OCI-LY7 (cell line): ENCODE data around the gene CBX2. TPM values are rescaled to one million over a fixed set of nuclear protein-coding genes. Genes with fewer than 3 reads are reported as not detected.

Experiments used
- BruUV-seq: library from RNA; stranded (reverse); fragments of 400-500 nt; replicated peaks from 2 replicates; lab custom pipeline; 2021; lab: Mats Ljungman, UMichigan
- CTCF ChIA-PET: fragments of 300-600 bp; sonication (Branson Sonifier 250); formaldehyde crosslinking; loops from one replicate; lab custom pipeline; 2022; ENCODE audit warnings: antibody characterized with exemption; ENCODE audit not compliant: unreplicated experiment; lab: Charles Lee
- POLR2A ChIA-PET: fragments of 300-600 bp; sonication (Branson Sonifier 250); formaldehyde crosslinking; loops from one replicate; lab custom pipeline; 2022; ENCODE audit warnings: antibody characterized with exemption; lab: Charles Lee
- DNase-seq: peaks from one replicate; pipeline ENCODE4 v3.0.0-alpha.2; 2015; ENCODE audit warnings: low spot score
- H2AFZ ChIP-seq: fragments of 200-600 bp; sonication (generic), shearing (Covaris generic); 2 replicates; pipeline ENCODE4 v1.6.1; 2014; ENCODE audit warnings: mild to moderate bottlenecking, antibody characterized with exemption, low read length, moderate library complexity
- H3K27ac ChIP-seq: fragments of 200-600 bp; sonication (generic); 2 replicates; pipeline ENCODE4 v1.5.1; 2014; ENCODE audit warnings: mixed run types, low read depth, mild to moderate bottlenecking, moderate library complexity, low read length, inconsistent platforms; ENCODE audit not compliant: poor library complexity, severe bottlenecking
- H3K36me3 ChIP-seq: fragments of 200-600 bp; sonication (generic); 2 replicates; pipeline ENCODE4 v1.6.1; 2014; ENCODE audit warnings: mild to moderate bottlenecking, antibody characterized with exemption, low read length, moderate library complexity, mixed read lengths; ENCODE audit not compliant: insufficient read depth
- H3K4me1 ChIP-seq: fragments of 200-600 bp; sonication (generic); 2 replicates; pipeline ENCODE4 v1.5.1; 2014; ENCODE audit warnings: mild to moderate bottlenecking, low read length; ENCODE audit not compliant: insufficient read depth, poor library complexity, severe bottlenecking
- H3K4me2 ChIP-seq: fragments of 200-600 bp; sonication (generic); 2 replicates; pipeline ENCODE4 v1.6.1; 2014; ENCODE audit warnings: mild to moderate bottlenecking, low read length
- H3K4me3 ChIP-seq: fragments of 200-600 bp; sonication (generic); 2 replicates; pipeline ENCODE4 v1.5.1; 2014; ENCODE audit warnings: mild to moderate bottlenecking, low read depth, low read length; ENCODE audit not compliant: poor library complexity, severe bottlenecking
- H3K79me2 ChIP-seq: fragments of 200-600 bp; sonication (generic); 2 replicates; pipeline ENCODE4 v1.6.1; 2016; ENCODE audit warnings: low read depth, mild to moderate bottlenecking, low read length, moderate library complexity, mixed read lengths; ENCODE audit not compliant: insufficient read depth
- H3K9me2 ChIP-seq: fragments of 200-600 bp; sonication (generic); 2 replicates; pipeline ENCODE4 v1.6.1; 2016; ENCODE audit warnings: mild to moderate bottlenecking, low read length, mixed read lengths; ENCODE audit not compliant: insufficient read depth
- H3K9me3 ChIP-seq: fragments of 200-600 bp; sonication (generic); 2 replicates; pipeline ENCODE4 v1.6.1; 2014; ENCODE audit warnings: mild to moderate bottlenecking, mixed run types, low read length, mixed read lengths
- H4K20me1 ChIP-seq: fragments of 200-600 bp; sonication (generic); 2 replicates; pipeline ENCODE4 v1.6.1; 2014; ENCODE audit warnings: mild to moderate bottlenecking, antibody characterized with exemption, low read length, moderate library complexity, mixed read lengths; ENCODE audit not compliant: insufficient read depth
- EZH2phosphoT487 ChIP-seq: fragments of 200-600 bp; sonication (generic); IDR thresholded peaks from 2 replicates; pipeline ENCODE4 v1.6.1; 2018; ENCODE audit warnings: low read depth, borderline replicate concordance, mild to moderate bottlenecking, mixed run types, antibody characterized with exemption, low read length, moderate library complexity, mixed read lengths
- intact Hi-C: fragments of 100-400 bp; cut with micrococcal nuclease; formaldehyde crosslinking; loops from one replicate; pipeline ENCODE4 v1.10.0; 2022; ENCODE audit not compliant: unreplicated experiment
- total RNA-seq, 2 experiments: library from RNA; depleted of rRNA in 1 of 2; stranded (reverse); fragments of >200 nt in 1 of 2; shearing (Covaris generic) in 1 of 2; gene quantifications; 2 replicates each; pipeline ENCODE4 v1.2.3, GENCODE V29; 2014 to 2022
- TF ChIP-seq, protein P1 (sequence below): fragments of 200-600 bp; sonication (generic); conservative IDR thresholded peaks from 2 replicates; pipeline ENCODE4 v1.5.1; 2014; ENCODE audit warnings: mild to moderate bottlenecking, antibody characterized with exemption, low read length, moderate library complexity, mixed read lengths

CBX2 gene
- total RNA-seq, 2 experiments from 2014 or later = 27.9 to 29.9 TPM

DNA sequence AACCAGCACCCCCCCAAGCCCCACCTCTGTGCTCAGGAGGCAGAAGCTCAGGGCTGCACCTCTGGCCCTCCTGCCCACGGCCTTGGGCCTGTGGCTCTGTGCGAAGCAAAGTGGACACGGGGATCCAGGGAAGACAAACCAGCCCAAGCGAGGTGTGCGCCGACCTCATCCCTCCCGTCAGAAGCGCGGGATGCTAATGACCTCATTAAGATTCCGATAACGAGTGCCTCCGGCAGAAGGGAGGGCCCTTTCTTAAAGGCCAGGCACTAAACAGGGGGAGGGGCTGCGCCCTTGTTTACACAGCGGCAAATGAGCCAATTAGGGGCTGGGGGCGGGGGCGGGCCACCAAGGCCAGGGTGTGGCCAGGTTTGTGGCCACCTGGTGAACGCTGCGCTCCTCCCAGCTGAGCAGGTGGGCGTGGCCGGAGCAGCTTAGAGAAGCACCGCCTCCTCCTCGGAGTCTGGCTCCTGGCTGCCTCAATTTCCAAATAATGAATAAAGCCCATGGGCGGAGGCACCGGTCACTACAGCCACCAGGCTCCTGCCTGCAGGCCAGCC, 58.1 kb downstream of the CBX2 start:
- CTCF ChIA-PET = interaction anchor here (0.6 to 2.3 kb wide), 4 partner anchors 18 to 47 kb away, joined by 3 to 14 read pairs (median 4); partner anchors contain the start of gene CBX8
- DNase-seq = peak; percentile 69
- TF ChIP-seq EZH2phosphoT487 = no peak
- TF ChIP-seq, protein P1, sequence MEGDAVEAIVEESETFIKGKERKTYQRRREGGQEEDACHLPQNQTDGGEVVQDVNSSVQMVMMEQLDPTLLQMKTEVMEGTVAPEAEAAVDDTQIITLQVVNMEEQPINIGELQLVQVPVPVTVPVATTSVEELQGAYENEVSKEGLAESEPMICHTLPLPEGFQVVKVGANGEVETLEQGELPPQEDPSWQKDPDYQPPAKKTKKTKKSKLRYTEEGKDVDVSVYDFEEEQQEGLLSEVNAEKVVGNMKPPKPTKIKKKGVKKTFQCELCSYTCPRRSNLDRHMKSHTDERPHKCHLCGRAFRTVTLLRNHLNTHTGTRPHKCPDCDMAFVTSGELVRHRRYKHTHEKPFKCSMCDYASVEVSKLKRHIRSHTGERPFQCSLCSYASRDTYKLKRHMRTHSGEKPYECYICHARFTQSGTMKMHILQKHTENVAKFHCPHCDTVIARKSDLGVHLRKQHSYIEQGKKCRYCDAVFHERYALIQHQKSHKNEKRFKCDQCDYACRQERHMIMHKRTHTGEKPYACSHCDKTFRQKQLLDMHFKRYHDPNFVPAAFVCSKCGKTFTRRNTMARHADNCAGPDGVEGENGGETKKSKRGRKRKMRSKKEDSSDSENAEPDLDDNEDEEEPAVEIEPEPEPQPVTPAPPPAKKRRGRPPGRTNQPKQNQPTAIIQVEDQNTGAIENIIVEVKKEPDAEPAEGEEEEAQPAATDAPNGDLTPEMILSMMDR = no peak
- BruUV-seq = no TSS peak
- Histone ChIP-seq H3K79me2 (peaks cover 37% of the 10 kb centered on the region), H3K4me3 (peak overlapping the region; percentile 84), H4K20me1 (peaks cover 13% of the 10 kb centered on the region; the same call in 1 of the 2 replicates), H3K36me3 (peaks cover 59% of the 10 kb centered on the region), H3K4me2 (peak overlapping the region; percentile 91), H2AFZ (no peak overlapping the region), H3K9me3 (no peaks in the 10 kb centered on the region), H3K4me1 (peaks cover 27% of the 10 kb centered on the region), H3K27ac (peak overlapping the region; percentile 91), H3K9me2 (no peaks in the 10 kb centered on the region)
- intact Hi-C loops = loop anchor here (5.0 kb wide), 1 partner anchor 156 kb away; no protein-coding TSS in a partner anchor
- POLR2A ChIA-PET = interaction anchor here (1.1 to 2.3 kb wide), 4 partner anchors 14 to 39 kb away, joined by 3 to 20 read pairs (median 6); partner anchors contain the start of gene CBX8

DNA sequence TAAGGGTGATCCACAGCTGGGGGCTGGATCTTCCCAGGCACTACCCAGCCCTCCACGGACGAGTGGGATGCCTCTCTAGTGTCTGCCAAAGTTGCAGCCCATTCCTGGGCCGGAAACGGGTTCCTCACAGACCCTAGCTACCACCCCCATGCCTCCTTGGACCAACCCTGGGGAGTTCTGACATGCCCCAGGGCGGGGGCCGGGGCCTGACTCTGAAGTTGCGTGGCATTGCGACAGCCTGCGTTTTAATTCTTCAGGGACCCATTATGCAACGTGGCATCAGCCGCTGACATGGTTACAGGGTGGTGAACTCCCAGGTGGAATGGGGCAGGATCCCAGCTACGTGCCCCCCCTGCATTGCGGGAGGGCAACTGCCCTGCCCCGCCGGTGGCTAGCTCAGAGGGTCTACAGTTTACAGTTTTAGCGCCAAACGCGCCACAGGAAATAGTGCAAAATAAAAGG, 58.6 kb downstream of the CBX2 start:
- intact Hi-C loops = loop anchor here (5.0 kb wide), 1 partner anchor 156 kb away; no protein-coding TSS in a partner anchor
- BruUV-seq = no TSS peak
- Histone ChIP-seq H2AFZ (no peak overlapping the region), H3K9me2 (no peaks in the 10 kb centered on the region), H3K4me1 (peaks cover 27% of the 10 kb centered on the region), H3K27ac (peak overlapping the region; percentile 91), H3K9me3 (no peaks in the 10 kb centered on the region), H4K20me1 (peaks cover 13% of the 10 kb centered on the region; the same call in 1 of the 2 replicates), H3K36me3 (peaks cover 59% of the 10 kb centered on the region), H3K4me2 (peak overlapping the region; percentile 91), H3K79me2 (peaks cover 37% of the 10 kb centered on the region), H3K4me3 (peak overlapping the region; percentile 84)
- TF ChIP-seq, protein P1 = no peak
- no peak for TF ChIP-seq EZH2phosphoT487
- ChIA-PET CTCF (interaction anchor here (1.1 to 2.3 kb wide), 5 partner anchors 16 to 47 kb away, joined by 3 to 14 read pairs (median 4); partner anchors contain the start of gene CBX8), POLR2A (interaction anchor here (0.7 to 2.3 kb wide), 6 partner anchors 8 to 40 kb away, joined by 3 to 20 read pairs (median 4); partner anchors contain the start of gene CBX8)
- no peak for DNase-seq
